ENCODE data around the gene NLRP5. TPM values are rescaled to one million over a fixed set of nuclear protein-coding genes. Genes with fewer than 3 reads are reported as not detected.

The NLRP5 gene
- total and polyA plus RNA-seq, 2 of the 4 experiments (the other 2 are of a cell fraction): not detected

DNA sequence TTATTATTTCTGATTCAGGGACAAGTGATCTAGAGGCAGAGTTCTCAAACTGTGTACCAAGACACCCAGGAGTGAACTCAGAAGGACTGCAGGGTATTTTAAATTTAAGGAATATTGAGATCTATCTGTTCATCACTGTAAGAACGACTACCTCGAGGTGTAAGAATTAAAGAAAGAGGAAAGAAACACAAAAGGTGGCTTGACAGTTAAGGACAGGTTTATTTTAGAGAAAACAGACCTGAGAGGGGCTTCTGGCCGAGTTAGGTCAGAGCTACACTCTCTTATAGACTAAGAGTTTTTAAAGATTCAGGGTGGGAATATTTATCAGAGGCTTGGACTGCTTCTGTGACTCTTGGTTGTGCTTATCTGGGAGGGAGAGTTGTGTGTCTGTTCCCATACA lies 12.6 kb upstream of the NLRP5 start:
- ChIA-PET POLR2A (ENCODE audit: unreplicated experiment) (no interaction called here), CTCF (no interaction called here)
- H3K18ac ChIP-seq (ENCODE audit: low read depth, low read length): no peak overlapping the region
- in situ Hi-C loops (cut with MboI; ENCODE audit: low sequenced_read_pairs) (no loop called here), dilution Hi-C loops (cut with HindIII; ENCODE audit: low sequenced_read_pairs, unreplicated experiment) (no loop called here), intact Hi-C loops (cut with micrococcal nuclease) (no loop called here)
- H4K91ac ChIP-seq (ENCODE audit: insufficient read depth, low read depth, low read length): no peak overlapping the region
- H3K9me1 ChIP-seq (ENCODE audit: insufficient read depth, low read length): no peaks in the 10 kb centered on the region
- H3K27me3 ChIP-seq (ENCODE audit: control insufficient read depth, insufficient read depth, low read length): no peaks in the 10 kb centered on the region
- TF ChIP-seq CEBPB (IDR thresholded peaks at IDR 0.05; ENCODE audit: low read depth, low read length): no peak
- no peak for TF ChIP-seq CHD1 (IDR thresholded peaks at IDR 0.05; ENCODE audit: low read depth, low read length)
- no peak for TF ChIP-seq SMC3 (IDR thresholded peaks at IDR 0.05; ENCODE audit: low read depth, low read length)
- no peak for TF ChIP-seq BHLHE40 (IDR thresholded peaks at IDR 0.05; ENCODE audit: low read depth, low read length)
- TF ChIP-seq, protein P1, sequence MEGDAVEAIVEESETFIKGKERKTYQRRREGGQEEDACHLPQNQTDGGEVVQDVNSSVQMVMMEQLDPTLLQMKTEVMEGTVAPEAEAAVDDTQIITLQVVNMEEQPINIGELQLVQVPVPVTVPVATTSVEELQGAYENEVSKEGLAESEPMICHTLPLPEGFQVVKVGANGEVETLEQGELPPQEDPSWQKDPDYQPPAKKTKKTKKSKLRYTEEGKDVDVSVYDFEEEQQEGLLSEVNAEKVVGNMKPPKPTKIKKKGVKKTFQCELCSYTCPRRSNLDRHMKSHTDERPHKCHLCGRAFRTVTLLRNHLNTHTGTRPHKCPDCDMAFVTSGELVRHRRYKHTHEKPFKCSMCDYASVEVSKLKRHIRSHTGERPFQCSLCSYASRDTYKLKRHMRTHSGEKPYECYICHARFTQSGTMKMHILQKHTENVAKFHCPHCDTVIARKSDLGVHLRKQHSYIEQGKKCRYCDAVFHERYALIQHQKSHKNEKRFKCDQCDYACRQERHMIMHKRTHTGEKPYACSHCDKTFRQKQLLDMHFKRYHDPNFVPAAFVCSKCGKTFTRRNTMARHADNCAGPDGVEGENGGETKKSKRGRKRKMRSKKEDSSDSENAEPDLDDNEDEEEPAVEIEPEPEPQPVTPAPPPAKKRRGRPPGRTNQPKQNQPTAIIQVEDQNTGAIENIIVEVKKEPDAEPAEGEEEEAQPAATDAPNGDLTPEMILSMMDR (conservative IDR thresholded peaks at IDR 0.05; ENCODE audit: low read depth, low read length): no peak
- TF ChIP-seq MAZ (IDR thresholded peaks at IDR 0.05; ENCODE audit: borderline replicate concordance, low read depth, low read length): no peak
- TF ChIP-seq, protein P2, sequence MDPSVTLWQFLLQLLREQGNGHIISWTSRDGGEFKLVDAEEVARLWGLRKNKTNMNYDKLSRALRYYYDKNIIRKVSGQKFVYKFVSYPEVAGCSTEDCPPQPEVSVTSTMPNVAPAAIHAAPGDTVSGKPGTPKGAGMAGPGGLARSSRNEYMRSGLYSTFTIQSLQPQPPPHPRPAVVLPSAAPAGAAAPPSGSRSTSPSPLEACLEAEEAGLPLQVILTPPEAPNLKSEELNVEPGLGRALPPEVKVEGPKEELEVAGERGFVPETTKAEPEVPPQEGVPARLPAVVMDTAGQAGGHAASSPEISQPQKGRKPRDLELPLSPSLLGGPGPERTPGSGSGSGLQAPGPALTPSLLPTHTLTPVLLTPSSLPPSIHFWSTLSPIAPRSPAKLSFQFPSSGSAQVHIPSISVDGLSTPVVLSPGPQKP (IDR thresholded peaks at IDR 0.05; ENCODE audit: borderline replicate concordance, low read depth, low read length): no peak
- no peak for TF ChIP-seq FOS (IDR thresholded peaks at IDR 0.05; ENCODE audit: low read depth, low read length)
- no peak overlapping the region for H3K9ac ChIP-seq (ENCODE audit: low read depth, low read length)
- H2BK15ac ChIP-seq (ENCODE audit: low read depth, low read length): no peak overlapping the region
- no TSS peak for BruUV-seq (replicated peaks)
- no peak overlapping the region for H2AK9ac ChIP-seq (replicated peaks; ENCODE audit: low read depth, low read length, poor library complexity)
- no peak overlapping the region for H3K14ac ChIP-seq (replicated peaks; ENCODE audit: low read depth, low read length)
- no peak overlapping the region for H3K27ac ChIP-seq (ENCODE audit: insufficient read depth, low read length)
- no peak overlapping the region for H4K8ac ChIP-seq (ENCODE audit: low read depth in 2 of 2, low read length in 2 of 2)
- H2BK5ac ChIP-seq (ENCODE audit: low read depth, low read length, poor library complexity, severe bottlenecking): no peak overlapping the region
- H2BK20ac ChIP-seq (ENCODE audit: low read depth, low read length): no peak overlapping the region
- H2BK120ac ChIP-seq (ENCODE audit: low read depth, low read length): no peak overlapping the region
- no peak overlapping the region for H3K4me2 ChIP-seq (ENCODE audit: low read depth, low read length)
- no peaks in the 10 kb centered on the region for H3K36me3 ChIP-seq (ENCODE audit: control insufficient read depth, insufficient read depth, low read length)
- no peak overlapping the region for H3K4me3 ChIP-seq (ENCODE audit: insufficient read depth, low read depth, low read length)
- DNase-seq: no peak
- H3K9me3 ChIP-seq (ENCODE audit: control insufficient read depth, insufficient read depth, low read length): peaks cover 21% of the 10 kb centered on the region
- H2AFZ ChIP-seq (replicated peaks; ENCODE audit: low read length, poor library complexity): no peak overlapping the region
- no peaks in the 10 kb centered on the region for H3K4me1 ChIP-seq (ENCODE audit: control insufficient read depth, insufficient read depth, low read length)
- no peak for ATAC-seq (ENCODE audit: low read depth)
- H3K56ac ChIP-seq (ENCODE audit: extremely low read depth, insufficient read depth, low read length): no peak overlapping the region
- no peaks in the 10 kb centered on the region for H4K20me1 ChIP-seq (ENCODE audit: insufficient read depth, low read length)
- H3K79me1 ChIP-seq (ENCODE audit: low read depth in 1 of 2, low read length in 2 of 2): no peaks in the 10 kb centered on the region
- WGBS, 2 experiments (ENCODE audit: extremely low coverage in 2 of 2, insufficient read length in 1 of 2): no CpG with 5 or more reads among the region's 3 CpGs
- H3K23ac ChIP-seq (ENCODE audit: low read depth, low read length): no peak overlapping the region
- H3K4ac ChIP-seq (ENCODE audit: low read depth, low read length): no peak overlapping the region
- H2AK5ac ChIP-seq (ENCODE audit: low read depth, low read length): no peak overlapping the region
- H4K5ac ChIP-seq (ENCODE audit: low read depth, low read length): no peak overlapping the region
